Measurements from ENCODE around the gene WDR91.

DNA sequence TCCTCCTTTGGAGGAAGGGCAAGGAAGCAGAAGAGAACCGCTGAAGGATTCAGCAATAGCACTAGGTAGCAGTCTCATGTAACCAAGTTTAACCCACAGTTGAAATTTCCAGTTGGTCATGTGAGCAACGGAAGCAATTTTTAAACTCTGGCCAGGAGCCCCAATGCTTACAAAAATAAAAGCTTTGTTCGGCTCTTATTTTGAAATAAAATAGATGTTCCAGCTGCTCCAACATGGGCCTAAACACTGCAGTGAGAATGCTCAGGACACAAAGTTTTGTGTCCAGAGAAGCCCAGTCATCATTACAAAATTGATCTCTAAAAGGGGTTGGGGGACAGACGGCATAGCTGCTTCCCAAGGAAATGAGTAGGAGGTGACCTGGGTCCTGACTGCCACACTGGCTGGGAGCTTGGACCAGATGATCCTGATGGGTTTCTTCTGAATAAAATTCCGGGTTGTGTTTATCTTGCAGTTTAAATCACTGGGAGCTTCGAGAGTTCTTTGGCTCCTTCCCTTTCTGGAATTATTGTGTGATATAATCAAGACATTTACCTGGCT is 63.9 kb downstream of the WDR91 start:
- TF ChIP-seq CTCF (conservative IDR thresholded peaks at IDR 0.05) (no peak), ZFX (IDR thresholded peaks at IDR 0.05) (no peak)

All from C4-2B (cell line).